ENCODE results near the gene LIF.

DNA sequence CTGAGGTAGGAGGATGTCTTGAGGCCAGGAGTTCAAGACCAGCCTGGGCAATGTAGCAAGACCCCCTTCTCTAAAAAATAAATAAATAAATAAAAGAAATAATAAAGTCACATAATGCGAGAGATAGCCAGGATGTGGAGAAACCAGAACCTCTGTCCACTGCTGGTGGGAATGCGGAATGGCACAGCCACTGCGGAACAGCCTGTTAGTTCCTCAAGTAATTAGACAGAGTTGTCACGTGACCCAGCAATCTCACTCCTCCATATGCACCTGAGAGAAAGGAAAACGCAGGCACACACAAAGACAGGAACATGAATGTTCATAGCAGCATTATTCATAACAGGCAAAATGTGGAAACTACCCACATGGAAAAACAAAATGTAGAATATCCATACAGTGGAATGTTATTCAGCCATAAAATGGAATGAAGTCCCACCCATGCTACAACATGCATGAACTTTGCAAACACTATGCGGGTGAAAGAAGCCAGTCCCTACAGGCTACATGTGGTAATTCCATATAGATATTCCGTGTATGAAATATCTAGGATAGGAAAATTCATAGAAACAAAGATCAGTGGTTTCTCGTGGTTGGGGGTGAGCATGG, 27.4 kb downstream of the LIF start:
- no peak for TF ChIP-seq CTCF (IDR thresholded peaks at IDR 0.05)
- TF ChIP-seq POLR2A (IDR thresholded peaks at IDR 0.05) = no peak
- no peak for TF ChIP-seq POLR2AphosphoS5 (IDR thresholded peaks at IDR 0.05)
